ENCODE measurements around the gene SLC10A1.

SLC10A1 gene

DNA sequence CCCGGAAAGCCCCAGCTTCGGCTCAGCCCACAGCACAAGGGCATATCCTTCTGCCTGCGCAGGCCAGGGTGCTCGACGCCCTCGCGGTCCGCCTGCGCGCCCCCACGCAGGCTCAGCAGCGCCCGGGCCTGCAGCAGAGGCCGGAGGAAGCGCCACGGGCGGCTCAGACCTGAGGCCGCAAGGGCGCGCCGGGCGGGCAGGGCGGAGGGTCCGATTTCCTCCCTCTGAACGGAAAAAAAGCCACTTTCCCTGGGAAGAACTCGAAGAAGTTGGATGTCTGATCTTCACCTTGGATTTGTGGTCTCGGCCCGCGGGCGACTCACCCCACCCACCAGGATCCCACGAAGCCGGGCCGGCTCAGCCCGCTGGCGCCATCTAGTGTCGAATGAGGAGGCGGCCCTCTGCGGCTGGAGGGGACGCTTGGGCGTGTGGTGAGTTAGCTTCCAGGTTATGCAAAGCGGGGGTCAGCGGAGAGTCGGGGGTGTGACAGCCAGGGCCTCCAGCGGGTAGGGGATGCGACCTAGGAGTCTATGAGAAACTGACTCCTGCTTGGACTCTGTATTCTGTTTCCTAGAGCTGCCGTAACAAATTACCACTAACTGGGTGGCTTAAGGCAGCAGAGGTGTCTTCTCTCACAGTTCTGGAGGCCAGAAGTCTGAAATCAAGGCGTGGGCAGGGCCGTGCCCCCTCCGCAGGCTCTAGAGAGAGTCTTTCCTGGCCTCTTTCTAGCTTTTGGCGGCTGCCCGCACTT is 70.1 kb downstream of the SLC10A1 start:
- H3K4me3 ChIP-seq (ENCODE audit: low read depth, low read length) = peak overlapping the region; percentile 39
- TF ChIP-seq CTCF (IDR thresholded peaks at IDR 0.05; ENCODE audit: borderline replicate concordance, insufficient read depth, low read depth, low read length) = peak; percentile 95
